Measurements from ENCODE around the gene PARD3B.

- no peak for TF ChIP-seq POLR2AphosphoS5 (IDR thresholded peaks at IDR 0.05)
- TF ChIP-seq CTCF (IDR thresholded peaks at IDR 0.05), result no peak
Measured at GRCh38 chr2:204886713-204887112, 341.4 kb downstream of the PARD3B start.

Measured in stomach (tissue), 4 donors.